ENCODE data around the gene DNHD1. TPM values are rescaled to one million over a fixed set of nuclear protein-coding genes. Genes with fewer than 3 reads are reported as not detected.

DNHD1 gene
- total RNA-seq, 1 experiment from 2014 or later: 13.9 TPM

GRCh38 chr11:6498121-6498520, 1.0 kb downstream of the DNHD1 start:
- no peaks in the 10 kb centered on the region for H4K20me1 ChIP-seq (ENCODE audit: insufficient read depth)
- no peaks in the 10 kb centered on the region for H3K36me3 ChIP-seq (ENCODE audit: low read depth)
- H2AFZ ChIP-seq: no peak overlapping the region
- CTCF ChIA-PET: no interaction called here
- H3K27me3 ChIP-seq (ENCODE audit: insufficient read depth, low read depth): no peaks in the 10 kb centered on the region
- H3K4me1 ChIP-seq (replicated peaks; ENCODE audit: insufficient read depth): no peaks in the 10 kb centered on the region
- H3K9me3 ChIP-seq (ENCODE audit: insufficient read depth, low read depth): no peaks in the 10 kb centered on the region
- intact Hi-C loops (cut with micrococcal nuclease; ENCODE audit: unreplicated experiment): no loop called here
- no peak overlapping the region for H3K4me3 ChIP-seq
- no peak overlapping the region for H3K27ac ChIP-seq
- no peaks in the 10 kb centered on the region for H3K79me2 ChIP-seq (ENCODE audit: low read depth)
- no peaks in the 10 kb centered on the region for H3F3A ChIP-seq (ENCODE audit: insufficient read depth, low read depth)
- BruUV-seq (replicated peaks): no TSS peak
- no peaks in the 10 kb centered on the region for H3K9me2 ChIP-seq (ENCODE audit: insufficient read depth)
- POLR2A ChIA-PET (ENCODE audit: unreplicated experiment): no interaction called here
- TF ChIP-seq CTCF (conservative IDR thresholded peaks at IDR 0.05) (no peak), EZH2 (IDR thresholded peaks at IDR 0.05; ENCODE audit: low read depth) (no peak)
- no peak overlapping the region for H3K4me2 ChIP-seq
- no peak for DNase-seq

- CTCF ChIA-PET: no interaction called here
- DNase-seq: no peak
- Histone ChIP-seq H3K4me2 (no peak overlapping the region), H3K27me3 (ENCODE audit: insufficient read depth, low read depth) (no peaks in the 10 kb centered on the region), H3F3A (ENCODE audit: insufficient read depth, low read depth) (no peaks in the 10 kb centered on the region), H3K9me3 (ENCODE audit: insufficient read depth, low read depth) (no peaks in the 10 kb centered on the region), H3K4me3 (no peak overlapping the region), H3K79me2 (ENCODE audit: low read depth) (no peaks in the 10 kb centered on the region), H3K4me1 (replicated peaks; ENCODE audit: insufficient read depth) (no peaks in the 10 kb centered on the region), H4K20me1 (ENCODE audit: insufficient read depth) (no peaks in the 10 kb centered on the region), H3K27ac (no peak overlapping the region), H3K36me3 (ENCODE audit: low read depth) (no peaks in the 10 kb centered on the region), H2AFZ (no peak overlapping the region), H3K9me2 (ENCODE audit: insufficient read depth) (no peaks in the 10 kb centered on the region)
- BruUV-seq (replicated peaks): no TSS peak
- intact Hi-C loops (cut with micrococcal nuclease; ENCODE audit: unreplicated experiment): no loop called here
- POLR2A ChIA-PET (ENCODE audit: unreplicated experiment): no interaction called here
- TF ChIP-seq CTCF (conservative IDR thresholded peaks at IDR 0.05) (no peak), EZH2 (IDR thresholded peaks at IDR 0.05; ENCODE audit: low read depth) (no peak)
These were observed 1.5 kb downstream of the DNHD1 start for GRCh38 chr11:6498544-6498943.

- TF ChIP-seq EZH2 (IDR thresholded peaks at IDR 0.05; ENCODE audit: low read depth): no peak
- TF ChIP-seq CTCF (conservative IDR thresholded peaks at IDR 0.05): no peak
- intact Hi-C loops (cut with micrococcal nuclease; ENCODE audit: unreplicated experiment): no loop called here
- no peak overlapping the region for H3K4me2 ChIP-seq
- POLR2A ChIA-PET (ENCODE audit: unreplicated experiment): no interaction called here
- no TSS peak for BruUV-seq (replicated peaks)
- H3K36me3 ChIP-seq (ENCODE audit: low read depth): no peaks in the 10 kb centered on the region
- H3K27me3 ChIP-seq (ENCODE audit: insufficient read depth, low read depth): no peaks in the 10 kb centered on the region
- H3K9me2 ChIP-seq (ENCODE audit: insufficient read depth): no peaks in the 10 kb centered on the region
- no peak overlapping the region for H2AFZ ChIP-seq
- DNase-seq: no peak
- H3K79me2 ChIP-seq (ENCODE audit: low read depth): no peaks in the 10 kb centered on the region
- H3K4me1 ChIP-seq (replicated peaks; ENCODE audit: insufficient read depth): no peaks in the 10 kb centered on the region
- H3K27ac ChIP-seq: no peak overlapping the region
- no peak overlapping the region for H3K4me3 ChIP-seq
- no peaks in the 10 kb centered on the region for H4K20me1 ChIP-seq (ENCODE audit: insufficient read depth)
- H3K9me3 ChIP-seq (ENCODE audit: insufficient read depth, low read depth): no peaks in the 10 kb centered on the region
- CTCF ChIA-PET: no interaction called here
- H3F3A ChIP-seq (ENCODE audit: insufficient read depth, low read depth): no peaks in the 10 kb centered on the region
These were observed 5.3 kb downstream of the DNHD1 start for GRCh38 chr11:6502382-6502781.

Measured in PC-9 (cell line).